Inflammatory macrophage treated with lipopolysaccharide for 1 hour (primary cell): ENCODE data around the gene CDRT15L2.
A peak's percentile ranks its signal among the peaks of the same experiment; 100 is the strongest.
"Not testable (repeated sequence)": the region's sequence is repeated elsewhere in the genome, so short reads cannot be mapped to it uniquely, and the experiment has no call there.

Experiments
- DNase-seq, 2 donors: peaks; one replicate each; pipeline ENCODE4 v3.0.0-alpha.2; 2020 to 2022

The CDRT15L2 gene

DNA sequence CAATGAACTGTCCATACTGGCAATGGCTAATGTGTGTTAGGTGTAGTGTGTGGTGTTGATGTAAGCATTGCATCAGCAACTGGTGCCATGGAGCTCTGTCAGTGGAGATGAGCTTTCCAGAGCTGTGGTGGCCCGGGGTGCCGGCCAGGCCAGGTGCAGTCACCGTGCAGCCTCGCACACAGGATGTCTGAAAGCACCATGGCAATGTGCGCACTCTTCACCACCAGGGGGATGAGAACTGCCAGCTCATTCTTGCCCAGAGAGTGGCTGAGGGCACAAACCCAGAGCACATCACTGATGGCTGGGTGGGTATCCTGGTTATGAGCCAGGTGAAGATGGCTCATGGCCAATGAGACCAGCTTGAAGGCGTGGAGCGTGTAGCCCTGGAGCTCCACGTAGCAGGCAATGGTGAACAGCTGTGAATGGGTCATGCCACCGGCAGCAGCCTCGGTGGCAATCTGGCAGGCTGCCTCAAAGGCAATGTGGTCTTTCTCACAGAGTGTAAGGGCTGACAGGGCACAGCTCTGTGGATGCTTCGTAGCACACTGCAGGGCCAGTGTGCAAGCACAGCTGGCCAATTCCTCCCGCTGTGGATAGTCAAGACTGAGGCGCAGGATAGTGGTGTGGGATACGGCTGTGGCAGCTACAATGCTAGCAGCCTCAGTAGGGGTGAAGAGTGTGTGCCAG, 4.5 kb downstream of the CDRT15L2 start:
- not testable (repeated sequence) for DNase-seq

GRCh38 chr17:20588744-20589453, 9.4 kb downstream of the CDRT15L2 start:
- not testable (repeated sequence) for DNase-seq

DNA sequence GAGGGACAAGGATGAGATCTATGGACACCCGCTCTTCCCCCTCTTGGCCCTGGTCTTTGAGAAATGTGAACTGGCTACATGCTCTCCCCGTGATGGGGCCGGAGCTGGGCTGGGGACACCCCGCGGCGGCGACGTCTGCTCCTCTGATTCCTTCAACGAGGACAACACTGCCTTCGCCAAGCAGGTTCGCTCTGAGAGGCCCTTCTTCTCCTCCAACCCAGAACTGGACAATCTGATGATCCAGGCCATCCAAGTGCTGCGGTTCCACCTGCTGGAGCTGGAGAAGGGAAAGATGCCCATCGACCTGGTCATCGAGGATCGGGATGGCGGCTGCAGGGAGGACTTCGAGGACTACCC, 9.9 kb downstream of the CDRT15L2 start:
- not testable (repeated sequence) for DNase-seq

DNA sequence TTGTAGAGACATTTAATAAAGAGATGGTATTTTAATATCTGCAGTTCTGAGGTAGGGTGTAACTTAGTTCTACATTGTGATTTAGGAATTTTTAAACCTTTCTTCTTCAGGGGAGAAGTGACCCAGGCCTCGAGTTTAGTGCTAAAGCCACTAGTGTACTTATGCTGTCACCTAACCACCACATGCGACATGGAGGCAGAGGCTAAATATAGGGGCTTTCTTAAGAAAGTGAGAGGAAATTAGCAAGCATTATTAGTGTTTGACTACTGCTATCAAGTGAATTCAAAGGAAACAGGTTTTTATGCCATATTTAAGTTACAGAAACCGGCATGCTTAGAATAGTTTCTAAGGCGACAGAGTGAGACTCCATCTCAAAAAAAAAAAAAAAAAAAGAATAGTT, 11.5 kb downstream of the CDRT15L2 start:
- DNase-seq: not testable (repeated sequence)

DNA sequence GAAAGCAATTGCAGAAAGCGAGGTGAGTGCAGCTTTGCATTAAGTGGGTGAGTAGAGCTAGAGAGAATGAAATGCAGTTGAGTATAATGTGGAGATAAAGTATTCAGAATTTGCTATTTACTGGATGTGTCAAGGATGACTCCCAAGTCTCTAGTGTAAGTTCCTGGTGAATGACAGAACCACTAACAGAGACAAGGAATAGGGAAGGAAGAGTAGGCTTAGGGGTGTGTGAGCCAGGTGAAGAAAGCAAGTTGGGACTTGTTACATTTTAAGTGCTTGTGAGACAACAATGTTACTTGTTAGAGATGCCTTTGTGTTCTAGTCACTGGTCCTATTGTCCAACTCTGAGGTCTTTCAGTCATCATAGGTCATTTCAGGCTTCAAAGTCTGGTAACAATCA, 26.0 kb downstream of the CDRT15L2 start:
- DNase-seq: not testable (repeated sequence)

DNA sequence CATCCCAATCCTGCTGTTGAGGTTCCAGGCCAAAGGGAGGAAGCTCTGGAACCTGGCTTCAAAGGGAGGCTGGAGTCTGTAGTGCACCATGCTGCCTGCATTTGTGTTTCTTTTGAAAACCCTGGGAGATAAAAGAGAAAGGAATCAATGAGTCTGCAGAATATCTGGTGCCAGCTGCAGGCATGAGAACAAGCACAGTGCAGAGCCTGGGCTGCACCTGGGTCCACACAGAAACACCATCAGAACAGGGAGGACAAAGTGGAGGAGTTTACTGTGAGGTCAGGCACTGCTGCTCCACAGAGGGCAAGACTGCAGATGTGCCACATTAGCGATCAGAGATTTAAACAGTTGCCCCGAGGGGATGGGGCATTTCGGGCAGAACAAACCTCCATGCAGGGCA, 30.0 kb downstream of the CDRT15L2 start:
- DNase-seq: not testable (repeated sequence)

DNA sequence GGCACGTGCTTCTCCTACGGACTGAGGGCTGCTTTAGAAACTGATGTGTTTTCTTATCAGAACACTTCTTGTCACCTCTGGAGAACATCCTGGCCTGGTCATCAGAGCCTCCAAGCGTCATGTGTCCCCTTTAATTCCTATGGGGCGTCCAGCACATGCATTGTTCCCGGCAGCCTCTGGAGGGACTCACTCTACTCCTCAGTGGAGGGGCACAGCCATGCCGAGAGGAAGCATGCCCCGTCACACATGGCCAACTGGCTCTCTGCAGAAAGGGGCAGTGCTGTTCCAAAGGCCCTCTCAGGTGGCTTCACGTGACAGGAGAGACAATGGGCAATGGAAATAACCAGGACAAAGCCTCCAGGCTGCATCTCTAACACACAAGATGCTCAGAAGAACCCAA, 31.8 kb downstream of the CDRT15L2 start:
- no peak for DNase-seq

DNA sequence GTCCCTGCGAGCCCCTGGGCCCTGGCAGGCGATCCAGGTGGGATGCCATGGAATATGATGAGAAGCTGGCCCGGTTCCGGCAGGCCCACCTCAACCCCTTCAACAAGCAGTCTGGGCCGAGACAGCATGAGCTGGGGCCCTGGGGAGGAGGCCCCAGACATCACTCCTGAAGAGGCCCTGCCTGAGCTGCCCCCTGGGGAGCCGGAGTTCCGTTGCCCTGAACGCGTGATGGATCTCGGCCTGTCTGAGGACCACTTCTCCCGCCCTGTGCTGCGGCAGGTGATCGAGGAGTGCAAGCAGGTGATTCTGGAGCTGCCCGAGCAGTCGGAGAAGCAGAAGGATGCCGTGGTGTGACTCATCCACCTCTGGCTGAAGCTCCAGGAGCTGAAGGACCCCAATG, 33.1 kb downstream of the CDRT15L2 start:
- no peak for DNase-seq

DNA sequence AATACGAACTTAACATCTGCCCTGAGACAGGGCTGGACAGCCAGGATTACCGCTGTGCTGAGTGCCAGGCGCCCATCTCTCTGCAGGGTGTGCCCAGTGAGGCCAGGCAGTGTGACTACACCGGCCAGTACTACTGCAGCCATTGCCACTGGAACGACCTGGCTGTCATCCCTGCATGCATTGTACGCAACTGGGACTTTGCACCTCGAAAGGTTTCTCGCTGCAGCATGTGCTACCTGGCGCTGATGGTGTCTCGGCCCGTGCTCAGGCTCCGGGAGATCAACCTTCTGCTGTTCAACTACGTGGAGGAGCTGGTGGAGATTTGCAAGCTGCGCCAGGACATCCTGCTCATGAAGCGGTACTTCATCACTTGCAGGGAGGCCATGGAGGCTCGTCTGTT, 33.7 kb downstream of the CDRT15L2 start:
- DNase-seq: no peak

DNA sequence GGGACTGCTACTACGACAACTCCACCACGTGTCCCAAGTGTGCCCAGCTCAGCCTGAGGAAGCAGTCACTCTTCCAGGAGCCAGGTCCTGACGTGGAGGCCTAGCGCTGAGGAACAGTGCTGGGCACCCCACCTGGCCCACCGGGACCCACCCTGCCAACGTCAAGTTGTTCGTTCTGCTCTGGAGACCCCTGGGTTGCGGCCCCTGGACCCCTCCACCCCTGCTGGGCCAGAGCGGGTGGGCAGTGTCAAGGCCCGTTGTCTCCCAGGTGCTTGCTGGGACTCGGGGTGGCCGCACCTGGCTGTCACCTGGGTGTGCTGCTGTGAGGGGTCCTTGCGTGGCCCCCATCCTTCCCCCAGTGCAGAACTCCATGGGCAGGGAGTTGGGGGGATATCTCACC, 34.4 kb downstream of the CDRT15L2 start:
- no peak for DNase-seq

- peak in 1 of 2 donors; percentile 3 for DNase-seq
Observed at GRCh38 chr17:20615461-20615860, 35.9 kb downstream of the CDRT15L2 start.
